Pons (tissue), 1 donor: ENCODE data around the gene SUGP2.

Experiments used
- DNase-seq: peaks from one replicate; pipeline ENCODE4 v3.0.0-alpha.2; 2016; ENCODE audit warnings: low spot score

The SUGP2 gene

GRCh38 chr19:18951721-18952281 is 81.5 kb downstream of the SUGP2 start:
- no peak for DNase-seq

- no peak for DNase-seq
Observed at GRCh38 chr19:18949858-18950257, 83.5 kb downstream of the SUGP2 start.

GRCh38 chr19:18948976-18949356 is 84.4 kb downstream of the SUGP2 start:
- DNase-seq, result no peak

GRCh38 chr19:18948075-18948975 is 85.0 kb downstream of the SUGP2 start:
- no peak for DNase-seq

- no peak for DNase-seq
Observed at GRCh38 chr19:18946918-18947317, 86.4 kb downstream of the SUGP2 start.

- DNase-seq, result no peak
Observed at GRCh38 chr19:18946335-18946734, 87.0 kb downstream of the SUGP2 start.

- no peak for DNase-seq
Observed at GRCh38 chr19:18945297-18945696, 88.0 kb downstream of the SUGP2 start.

GRCh38 chr19:18943465-18943864 is 89.9 kb downstream of the SUGP2 start:
- DNase-seq, result no peak

- no peak for DNase-seq
Observed at GRCh38 chr19:18942692-18943091, 90.6 kb downstream of the SUGP2 start.

GRCh38 chr19:18941628-18942354 is 91.5 kb downstream of the SUGP2 start:
- DNase-seq, result no peak
